Neural crest cell (in vitro differentiated cells): ENCODE data around the gene PCSK2. TPM values are rescaled to one million over a fixed set of nuclear protein-coding genes. Genes with fewer than 3 reads are reported as not detected.

ENCODE experiments used
- DNase-seq: peaks from one replicate; pipeline ENCODE4 v3.0.0; 2021; ENCODE audit warnings: low read depth, mixed read lengths, low spot score
- H3K27ac Mint-ChIP-seq: one replicate; pipeline ENCODE4 v1.8.0; 2021; ENCODE audit warnings: mild to moderate bottlenecking, mixed read lengths; ENCODE audit not compliant: unreplicated experiment
- H3K27me3 Mint-ChIP-seq: 2 replicates; pipeline ENCODE4 v1.8.0; 2021; ENCODE audit warnings: low read depth, mild to moderate bottlenecking, mixed read lengths
- H3K36me3 Mint-ChIP-seq: 2 replicates; pipeline ENCODE4 v1.8.0; 2021; ENCODE audit warnings: low read depth, mild to moderate bottlenecking, mixed read lengths
- H3K4me1 Mint-ChIP-seq: 2 replicates; pipeline ENCODE4 v1.8.0; 2021; ENCODE audit warnings: mixed read lengths
- H3K4me3 Mint-ChIP-seq: one replicate; pipeline ENCODE4 v1.8.0; 2021; ENCODE audit warnings: mild to moderate bottlenecking, mixed read lengths
- H3K9me3 Mint-ChIP-seq: 2 replicates; pipeline ENCODE4 v1.8.0; 2021; ENCODE audit warnings: mixed read lengths
- total RNA-seq: library from RNA; stranded (reverse); gene quantifications from 2 replicates; pipeline ENCODE4 v1.2.1, GENCODE V29; 2021
- TF ChIP-seq, protein P1 (sequence below): fragments of 200-600 bp; sonication (generic); conservative IDR thresholded peaks from 2 replicates; pipeline ENCODE4 v1.5.0; 2021; ENCODE audit warnings: antibody characterized with exemption, mild to moderate bottlenecking

Gene PCSK2
- total RNA-seq, 1 donor from 2014 or later: 2.1 TPM

- H3K9me3 Mint-ChIP-seq: no peaks in the 10 kb centered on the region
- no peak overlapping the region for H3K4me3 Mint-ChIP-seq
- DNase-seq: no peak
- no peak overlapping the region for H3K27ac Mint-ChIP-seq
- H3K36me3 Mint-ChIP-seq: no peaks in the 10 kb centered on the region
- TF ChIP-seq, protein P1, sequence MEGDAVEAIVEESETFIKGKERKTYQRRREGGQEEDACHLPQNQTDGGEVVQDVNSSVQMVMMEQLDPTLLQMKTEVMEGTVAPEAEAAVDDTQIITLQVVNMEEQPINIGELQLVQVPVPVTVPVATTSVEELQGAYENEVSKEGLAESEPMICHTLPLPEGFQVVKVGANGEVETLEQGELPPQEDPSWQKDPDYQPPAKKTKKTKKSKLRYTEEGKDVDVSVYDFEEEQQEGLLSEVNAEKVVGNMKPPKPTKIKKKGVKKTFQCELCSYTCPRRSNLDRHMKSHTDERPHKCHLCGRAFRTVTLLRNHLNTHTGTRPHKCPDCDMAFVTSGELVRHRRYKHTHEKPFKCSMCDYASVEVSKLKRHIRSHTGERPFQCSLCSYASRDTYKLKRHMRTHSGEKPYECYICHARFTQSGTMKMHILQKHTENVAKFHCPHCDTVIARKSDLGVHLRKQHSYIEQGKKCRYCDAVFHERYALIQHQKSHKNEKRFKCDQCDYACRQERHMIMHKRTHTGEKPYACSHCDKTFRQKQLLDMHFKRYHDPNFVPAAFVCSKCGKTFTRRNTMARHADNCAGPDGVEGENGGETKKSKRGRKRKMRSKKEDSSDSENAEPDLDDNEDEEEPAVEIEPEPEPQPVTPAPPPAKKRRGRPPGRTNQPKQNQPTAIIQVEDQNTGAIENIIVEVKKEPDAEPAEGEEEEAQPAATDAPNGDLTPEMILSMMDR: no peak
- H3K4me1 Mint-ChIP-seq: no peaks in the 10 kb centered on the region
- H3K27me3 Mint-ChIP-seq: no peaks in the 10 kb centered on the region
Measured at GRCh38 chr20:17377231-17377630, 150.4 kb downstream of the PCSK2 start.

DNA sequence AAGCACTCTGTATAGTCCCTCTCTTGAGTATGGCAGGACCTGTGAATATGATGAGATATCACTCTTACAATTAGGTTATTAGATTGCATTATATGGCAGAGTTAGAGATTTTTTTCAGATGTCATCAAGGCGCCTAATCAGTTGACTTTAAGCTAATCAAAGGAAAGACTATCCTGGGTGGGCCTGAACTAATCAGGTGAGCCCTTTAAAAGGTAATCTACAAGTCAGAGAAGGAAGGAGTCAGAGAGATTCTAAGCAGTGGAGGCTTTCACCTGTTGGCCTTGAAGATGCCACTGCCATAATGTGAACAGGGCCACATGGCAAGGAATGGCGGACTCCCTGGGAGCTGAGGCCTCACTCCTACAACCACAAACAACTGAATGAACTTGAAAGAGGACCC is 152.8 kb downstream of the PCSK2 start:
- TF ChIP-seq, protein P1: no peak
- Mint-ChIP-seq H3K9me3 (no peaks in the 10 kb centered on the region), H3K4me3 (no peak overlapping the region), H3K36me3 (no peaks in the 10 kb centered on the region), H3K27me3 (no peaks in the 10 kb centered on the region), H3K4me1 (no peaks in the 10 kb centered on the region), H3K27ac (no peak overlapping the region)
- no peak for DNase-seq

- Mint-ChIP-seq H3K9me3 (no peaks in the 10 kb centered on the region), H3K27me3 (no peaks in the 10 kb centered on the region), H3K4me1 (no peaks in the 10 kb centered on the region), H3K27ac (no peak overlapping the region), H3K36me3 (no peaks in the 10 kb centered on the region), H3K4me3 (no peak overlapping the region)
- TF ChIP-seq, protein P1: no peak
- no peak for DNase-seq
Measured at GRCh38 chr20:17380801-17381200, 154.0 kb downstream of the PCSK2 start.

GRCh38 chr20:17381724-17382123 is 154.9 kb downstream of the PCSK2 start:
- no peaks in the 10 kb centered on the region for H3K4me1 Mint-ChIP-seq

DNA sequence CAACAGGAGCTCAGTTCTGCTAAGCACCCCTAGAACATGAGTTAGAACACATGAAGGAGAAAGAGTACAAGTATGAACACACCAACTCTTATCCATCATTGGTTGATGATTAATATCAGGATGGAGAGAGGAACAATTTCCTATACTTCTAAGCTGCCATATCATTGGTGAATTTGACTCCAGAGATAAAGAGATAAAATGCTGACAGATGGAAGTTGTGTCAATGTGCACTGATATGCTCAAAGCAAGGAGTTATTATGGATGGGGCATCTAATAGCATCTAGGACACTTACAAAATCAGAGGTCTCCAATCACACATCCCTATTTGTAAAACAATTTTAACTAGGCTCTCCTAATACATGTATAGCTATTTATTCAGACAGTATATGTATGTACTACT is 159.0 kb downstream of the PCSK2 start:
- no peaks in the 10 kb centered on the region for H3K36me3 Mint-ChIP-seq
- H3K4me1 Mint-ChIP-seq: no peaks in the 10 kb centered on the region
- H3K4me3 Mint-ChIP-seq: no peak overlapping the region
- no peaks in the 10 kb centered on the region for H3K27me3 Mint-ChIP-seq
- H3K9me3 Mint-ChIP-seq: no peaks in the 10 kb centered on the region
- no peak overlapping the region for H3K27ac Mint-ChIP-seq
- no peak for DNase-seq
- TF ChIP-seq, protein P1: no peak

More at GRCh38 chr20:17381724-17382123, 154.9 kb downstream of the PCSK2 start:
- no peaks in the 10 kb centered on the region for H3K27me3 Mint-ChIP-seq
- H3K9me3 Mint-ChIP-seq: no peaks in the 10 kb centered on the region
- TF ChIP-seq, protein P1: no peak
- no peak overlapping the region for H3K4me3 Mint-ChIP-seq
- no peaks in the 10 kb centered on the region for H3K36me3 Mint-ChIP-seq
- H3K27ac Mint-ChIP-seq: no peak overlapping the region
- DNase-seq: no peak

GRCh38 chr20:17390655-17391054 is 163.8 kb downstream of the PCSK2 start:
- no peak overlapping the region for H3K27ac Mint-ChIP-seq
- H3K4me1 Mint-ChIP-seq: no peaks in the 10 kb centered on the region
- no peak overlapping the region for H3K4me3 Mint-ChIP-seq
- H3K27me3 Mint-ChIP-seq: no peaks in the 10 kb centered on the region
- DNase-seq: no peak
- TF ChIP-seq, protein P1: no peak
- H3K9me3 Mint-ChIP-seq: peaks cover 3% of the 10 kb centered on the region
- H3K36me3 Mint-ChIP-seq: no peaks in the 10 kb centered on the region
